ENCODE data around the gene PRKCE. TPM values are rescaled to one million over a fixed set of nuclear protein-coding genes. Genes with fewer than 3 reads are reported as not detected.

PRKCE gene
- total and polyA plus RNA-seq, 2 donors (not counting 1 experiment from before 2014, with no cell fraction given): 23.6 to 271 TPM

- Histone ChIP-seq H3K4me2 (replicated peaks; ENCODE audit: low read depth, low read length, poor library complexity, severe bottlenecking) (peak overlapping the region; percentile 55), H3K27me3 (replicated peaks in 1 of 4; ENCODE audit: control extremely low read depth in 1 of 4, control insufficient read depth in 3 of 4, insufficient read depth in 4 of 4, low read length in 3 of 4) (no peaks in the 10 kb centered on the region), H3K4me1 (ENCODE audit: control insufficient read depth in 2 of 2, insufficient read depth in 2 of 2, low read length in 2 of 2) (peaks cover 48 to 63% of the 10 kb centered on the region in 2 donors), H3K9ac (ENCODE audit: low read length) (peak overlapping the region; percentile 6), H3K36me3 (replicated peaks in 1 of 2; ENCODE audit: control extremely low read depth in 1 of 2, control insufficient read depth in 1 of 2, extremely low read depth in 1 of 2, insufficient read depth in 2 of 2, low read length in 1 of 2) (no peaks in the 10 kb centered on the region), H3K9me3 (ENCODE audit: control extremely low read depth in 1 of 3, control insufficient read depth in 2 of 3, insufficient read depth in 1 of 3, low read length in 2 of 3) (no peaks in the 10 kb centered on the region), H4K20me1 (ENCODE audit: control insufficient read depth, insufficient read depth, low read length, poor library complexity, severe bottlenecking) (no peaks in the 10 kb centered on the region), H2AFZ (ENCODE audit: insufficient read depth, low read depth, low read length, poor library complexity, severe bottlenecking) (no peak overlapping the region), H3K27ac (ENCODE audit: low read length in 2 of 2) (peak overlapping the region; percentile 43 to 85), H3K79me2 (ENCODE audit: control insufficient read depth, insufficient read depth, low read length) (peaks cover 57% of the 10 kb centered on the region), H3K4me3 (ENCODE audit: control extremely low read depth in 1 of 5, extremely low read depth in 1 of 5, insufficient read depth in 1 of 5, low read depth in 2 of 5, low read length in 4 of 5) (no peak overlapping the region)
- Mint-ChIP-seq H3K27me3 (no peaks in the 10 kb centered on the region), H3K4me3 (peak overlapping the region; percentile 48), H3K4me1 (peaks cover 82% of the 10 kb centered on the region), H3K27ac (peak overlapping the region; percentile 59), H3K9me3 (ENCODE audit: insufficient read depth) (no peaks in the 10 kb centered on the region)
- TF ChIP-seq EZH2 (IDR thresholded peaks at IDR 0.05; ENCODE audit: borderline replicate concordance, insufficient read depth, low read depth, low read length, poor library complexity, severe bottlenecking) (no peak), CTCF (IDR thresholded peaks at IDR 0.05) (no peak)
- POLR2A ChIA-PET: no interaction called here
- WGBS (ENCODE audit: insufficient coverage): 92% methylated on average over 7 of the region's 7 CpGs
- ATAC-seq (ENCODE audit: low read depth): no peak
- no peak for DNase-seq
- intact Hi-C loops (cut with micrococcal nuclease): no loop called here
- CTCF ChIA-PET: interaction anchor here (1.9 kb wide), 1 partner anchor 25 kb away, joined by 5 read pairs; no protein-coding TSS in a partner anchor
Observed at GRCh38 chr2:45910473-45911060, 259.1 kb downstream of the PRKCE start.

- Histone ChIP-seq H3K27ac (ENCODE audit: low read length in 2 of 2) (peak overlapping the region in 1 of 2 donors; percentile 85), H3K79me2 (ENCODE audit: control insufficient read depth, insufficient read depth, low read length) (peaks cover 67% of the 10 kb centered on the region), H3K27me3 (replicated peaks in 1 of 4; ENCODE audit: control extremely low read depth in 1 of 4, control insufficient read depth in 3 of 4, insufficient read depth in 4 of 4, low read length in 3 of 4) (no peaks in the 10 kb centered on the region), H3K4me3 (ENCODE audit: control extremely low read depth in 1 of 5, extremely low read depth in 1 of 5, insufficient read depth in 1 of 5, low read depth in 2 of 5, low read length in 4 of 5) (no peak overlapping the region), H3K9me3 (ENCODE audit: control extremely low read depth in 1 of 3, control insufficient read depth in 2 of 3, insufficient read depth in 1 of 3, low read length in 2 of 3) (no peaks in the 10 kb centered on the region), H4K20me1 (ENCODE audit: control insufficient read depth, insufficient read depth, low read length, poor library complexity, severe bottlenecking) (no peaks in the 10 kb centered on the region), H2AFZ (ENCODE audit: insufficient read depth, low read depth, low read length, poor library complexity, severe bottlenecking) (no peak overlapping the region), H3K4me1 (ENCODE audit: control insufficient read depth in 2 of 2, insufficient read depth in 2 of 2, low read length in 2 of 2) (peaks cover 52 to 64% of the 10 kb centered on the region in 2 donors), H3K4me2 (replicated peaks; ENCODE audit: low read depth, low read length, poor library complexity, severe bottlenecking) (peak overlapping the region; percentile 55), H3K9ac (ENCODE audit: low read length) (no peak overlapping the region), H3K36me3 (replicated peaks in 1 of 2; ENCODE audit: control extremely low read depth in 1 of 2, control insufficient read depth in 1 of 2, extremely low read depth in 1 of 2, insufficient read depth in 2 of 2, low read length in 1 of 2) (no peaks in the 10 kb centered on the region)
- CTCF ChIA-PET: interaction anchor here (1.0 to 1.9 kb wide), 4 partner anchors 14 to 133 kb away, joined by 3 to 5 read pairs (median 4); no protein-coding TSS in a partner anchor
- no peak overlapping the region for H3K4me3 Mint-ChIP-seq
- ATAC-seq (ENCODE audit: low read depth) (no peak), DNase-seq (no peak)
- no peak overlapping the region for H3K27ac Mint-ChIP-seq
- TF ChIP-seq CTCF (IDR thresholded peaks at IDR 0.05): no peak
- TF ChIP-seq EZH2 (IDR thresholded peaks at IDR 0.05; ENCODE audit: borderline replicate concordance, insufficient read depth, low read depth, low read length, poor library complexity, severe bottlenecking): no peak
- WGBS (ENCODE audit: insufficient coverage): 95% methylated on average over 3 of the region's 3 CpGs
- POLR2A ChIA-PET: no interaction called here
- intact Hi-C loops (cut with micrococcal nuclease): no loop called here
- peaks cover 83% of the 10 kb centered on the region for H3K4me1 Mint-ChIP-seq
- H3K9me3 Mint-ChIP-seq (ENCODE audit: insufficient read depth): no peaks in the 10 kb centered on the region
- no peaks in the 10 kb centered on the region for H3K27me3 Mint-ChIP-seq
Observed at GRCh38 chr2:45911538-45911937, 260.1 kb downstream of the PRKCE start.
